ENCODE measurements around the gene KRTAP10-2. TPM values are rescaled to one million over a fixed set of nuclear protein-coding genes. Genes with fewer than 3 reads are reported as not detected.

Gene KRTAP10-2
- polyA plus RNA-seq, 1 donor, result not detected

DNA sequence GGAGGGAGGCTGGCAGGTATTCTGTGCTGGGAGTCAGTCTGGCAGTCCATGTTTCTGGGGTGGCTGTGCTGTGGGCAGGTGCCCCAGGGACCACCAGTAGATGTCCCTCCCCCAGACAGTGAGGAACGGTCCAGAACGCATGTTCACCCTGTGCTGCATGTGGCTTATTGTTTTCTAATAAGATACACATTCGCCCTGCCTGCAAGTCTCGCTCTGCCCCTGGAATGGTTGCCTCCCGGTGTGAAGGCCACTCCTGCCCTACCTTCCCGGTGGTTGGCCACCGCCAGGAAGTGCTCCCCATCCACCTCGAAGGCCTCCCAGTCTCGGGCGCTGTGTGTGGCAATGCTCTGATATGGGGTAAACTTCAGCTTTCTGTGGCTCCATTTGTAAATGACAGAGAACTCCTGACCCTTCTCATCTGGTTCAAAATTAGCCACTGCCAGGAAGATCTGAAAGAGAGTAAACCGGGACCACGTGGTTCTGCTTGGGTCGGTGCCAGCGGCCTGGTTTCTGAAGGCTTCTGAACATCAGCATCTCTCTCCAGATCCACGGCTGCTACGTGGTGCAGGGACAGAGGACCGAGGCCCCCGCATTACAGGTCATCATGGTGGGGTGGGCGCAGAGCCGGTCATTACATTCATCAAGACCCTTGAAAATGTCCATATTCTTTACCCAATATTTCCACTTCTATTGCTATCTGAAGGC lies 25.8 kb downstream of the KRTAP10-2 start:
- no peak for DNase-seq

GRCh38 chr21:44524414-44525371 lies 26.6 kb downstream of the KRTAP10-2 start:
- no peak for DNase-seq

DNA sequence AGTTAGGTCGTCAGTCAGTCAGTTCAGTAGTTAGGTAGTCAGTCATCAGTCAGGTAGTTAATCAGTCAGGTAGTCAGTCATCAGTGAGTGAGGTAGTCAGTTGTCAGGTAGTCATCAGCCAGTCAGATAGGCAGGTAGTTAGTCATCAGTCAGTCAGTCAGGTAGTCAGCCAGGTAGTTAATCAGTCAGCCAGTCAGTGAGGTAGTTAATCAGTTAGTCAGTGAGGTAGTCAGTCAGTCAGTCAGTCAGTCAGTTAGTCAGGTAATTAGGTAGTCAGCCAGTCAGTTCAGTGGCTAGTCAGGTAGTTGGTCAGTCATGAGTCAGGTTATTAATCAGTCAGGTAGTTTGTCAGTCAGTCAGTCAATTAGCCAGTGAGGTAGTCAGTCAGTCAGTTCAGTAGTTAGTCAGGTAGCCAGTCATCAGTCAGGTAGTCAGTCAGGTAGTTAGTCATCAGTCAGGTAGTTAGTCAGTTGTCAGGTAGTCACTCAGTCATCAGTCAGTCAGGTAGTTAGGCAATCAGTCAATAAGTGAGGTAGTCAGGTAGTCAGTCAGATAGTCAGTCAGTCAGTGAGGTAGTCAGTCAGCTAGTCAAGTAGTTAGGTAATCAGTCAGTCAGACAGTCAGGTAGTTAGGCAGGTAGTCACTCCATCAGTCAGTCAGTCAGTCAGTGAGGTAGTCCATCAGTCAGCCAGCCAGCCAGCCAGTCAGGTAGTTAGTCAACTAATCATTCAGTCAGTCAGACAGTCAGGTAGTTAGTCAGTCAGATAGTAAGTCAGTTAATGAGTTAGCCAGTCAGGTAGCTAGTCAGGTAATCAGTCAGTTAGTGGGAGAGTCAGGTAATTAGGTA lies 27.5 kb downstream of the KRTAP10-2 start:
- DNase-seq, result no peak

DNA sequence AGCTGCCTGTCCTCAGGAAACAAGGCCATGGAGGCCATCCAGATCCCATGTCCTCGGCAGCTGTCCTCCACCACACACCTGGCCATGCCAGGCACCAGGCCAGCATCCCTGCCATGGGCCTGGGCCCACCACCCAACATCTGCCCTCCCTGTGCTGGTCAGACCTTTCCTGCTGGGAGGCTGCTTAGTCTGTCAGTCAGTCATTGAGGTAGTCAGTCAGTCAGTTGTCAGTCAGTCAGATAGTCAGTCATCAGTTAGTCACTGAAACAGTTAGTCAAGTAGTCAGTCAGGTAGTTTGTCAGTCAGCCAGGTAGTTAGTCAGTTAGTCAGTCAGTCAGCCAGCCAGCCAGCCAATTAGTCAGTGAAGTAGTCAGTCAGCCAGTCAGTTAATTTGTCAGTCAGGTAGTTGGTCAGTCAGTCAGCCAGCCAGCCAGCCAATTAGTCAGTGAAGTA lies 28.5 kb downstream of the KRTAP10-2 start:
- DNase-seq, result no peak

GRCh38 chr21:44521928-44522752 lies 29.2 kb downstream of the KRTAP10-2 start:
- no peak for DNase-seq

- no peak for DNase-seq
These were observed 29.9 kb downstream of the KRTAP10-2 start for GRCh38 chr21:44521301-44521927.

DNA sequence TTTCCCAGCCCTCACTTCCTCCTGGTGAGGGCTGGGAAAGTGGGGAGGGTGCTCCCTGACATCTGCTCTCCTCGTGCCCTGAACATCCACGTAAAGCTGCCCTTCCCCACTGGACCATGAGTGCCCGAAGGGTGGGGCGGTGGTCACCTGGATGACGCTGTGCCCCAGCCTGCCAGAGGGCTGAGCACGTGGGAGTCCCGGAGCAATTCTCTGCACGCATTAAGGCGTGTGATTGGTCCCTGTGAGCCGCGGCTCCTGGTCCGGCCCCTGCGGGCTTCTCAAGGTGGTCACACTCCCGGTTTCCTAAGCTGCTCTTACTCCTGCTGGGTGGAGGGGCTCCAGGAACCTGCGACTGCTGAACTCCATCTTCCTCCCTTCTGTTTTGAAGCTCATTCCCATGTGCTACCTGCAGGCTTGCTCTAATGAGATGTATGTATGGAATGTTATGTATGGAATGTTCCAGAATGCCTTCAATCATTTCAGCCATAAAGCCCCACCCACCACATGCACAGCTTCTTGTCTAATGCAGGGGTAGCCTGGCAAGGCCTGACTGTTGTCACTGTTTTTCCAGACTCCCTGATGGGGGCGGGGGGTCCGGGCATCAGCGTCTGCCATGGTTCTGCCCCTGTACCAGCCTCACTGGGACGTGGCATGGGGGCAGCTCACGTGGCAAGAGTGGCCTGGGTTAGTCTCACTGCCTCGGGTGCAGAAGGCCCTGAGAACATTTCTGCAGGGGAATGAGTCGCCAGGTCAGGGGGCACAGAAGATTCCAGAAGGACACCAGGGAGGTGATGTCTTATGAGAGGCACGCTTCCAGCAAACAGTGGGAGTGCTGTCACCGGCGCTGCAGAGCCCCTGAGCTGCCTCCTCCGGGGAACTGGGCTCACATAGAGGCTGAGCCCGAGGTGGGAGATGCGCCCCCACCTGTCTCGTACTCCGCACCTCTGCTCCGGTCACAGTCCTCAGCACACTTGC lies 30.7 kb downstream of the KRTAP10-2 start:
- DNase-seq, result no peak

- DNase-seq, result no peak
These were observed 31.7 kb downstream of the KRTAP10-2 start for GRCh38 chr21:44519346-44520325.

- DNase-seq, result no peak
These were observed 32.6 kb downstream of the KRTAP10-2 start for GRCh38 chr21:44518686-44519085.

GRCh38 chr21:44517175-44517899 lies 34.0 kb downstream of the KRTAP10-2 start:
- no peak for DNase-seq

GRCh38 chr21:44516828-44517174 lies 34.5 kb downstream of the KRTAP10-2 start:
- DNase-seq, result no peak

- no peak for DNase-seq
These were observed 35.0 kb downstream of the KRTAP10-2 start for GRCh38 chr21:44516342-44516741.

DNA sequence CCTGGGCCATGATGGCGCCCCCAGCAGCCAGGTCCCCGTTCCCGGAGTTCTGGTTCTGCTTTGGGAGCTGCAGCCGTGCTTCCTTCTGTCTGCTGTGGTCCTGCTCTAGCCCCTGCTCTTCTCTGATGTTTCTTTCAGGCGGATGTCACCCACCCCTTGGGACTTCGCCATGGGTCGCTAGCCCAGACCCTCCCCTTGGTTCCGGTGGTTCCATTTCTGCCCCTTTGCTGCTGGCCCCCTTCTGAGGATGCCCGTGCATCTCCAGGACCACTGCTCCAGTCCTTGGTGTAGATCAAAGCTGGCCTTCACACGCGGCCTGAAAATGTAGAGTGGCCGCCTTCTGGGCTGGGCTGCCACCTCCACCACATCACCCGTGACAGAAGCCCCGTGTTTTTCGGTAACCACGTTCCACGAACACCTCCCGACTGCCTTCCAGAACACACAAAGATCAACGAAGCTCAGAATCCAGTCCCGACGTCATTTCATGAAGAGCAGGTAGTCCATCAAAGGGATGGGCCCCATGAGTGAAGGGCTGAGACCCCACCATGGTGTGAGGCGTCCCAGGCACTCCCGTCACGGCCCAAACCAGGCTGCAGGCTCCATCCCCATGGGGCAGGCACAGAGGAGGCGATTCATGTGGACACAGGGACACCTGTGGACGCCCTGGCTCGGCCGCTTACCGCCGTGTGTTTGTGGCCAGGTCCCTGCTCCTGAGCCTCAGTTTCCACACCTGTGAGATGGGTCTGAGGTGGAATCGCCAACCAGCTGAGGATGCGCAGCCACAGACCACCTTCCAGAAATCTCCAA lies 35.7 kb downstream of the KRTAP10-2 start:
- DNase-seq, result no peak

- DNase-seq, result no peak
These were observed 36.5 kb downstream of the KRTAP10-2 start for GRCh38 chr21:44514746-44515358.

- DNase-seq, result no peak
These were observed 37.1 kb downstream of the KRTAP10-2 start for GRCh38 chr21:44514218-44514520.

- no peak for DNase-seq
These were observed 37.7 kb downstream of the KRTAP10-2 start for GRCh38 chr21:44513389-44514217.
